NCI-H526 (cell line): ENCODE measurements around the gene ALG12.

ENCODE experiments used
- DNase-seq, 2 experiments: peaks; one replicate each; lab custom pipeline; 2025; lab: John Stamatoyannopoulos, UW

The ALG12 gene

GRCh38 chr22:49917974-49918910 lies at the start of gene ALG12, which contains the start of gene CRELD2:
Gene ALG12 (minus strand): TSS chr22:49918438. CDS start chr22:49913765, 4,673 bp downstream.
Gene CRELD2 (plus strand): TSS chr22:49918634. CDS start chr22:49918770, 136 bp downstream.
- peak; percentile 79 to 95 for DNase-seq

GRCh38 chr22:49967706-49968208 lies 49.5 kb upstream of the ALG12 start:
- DNase-seq, result no peak

- DNase-seq, result no peak
These were observed 48.8 kb upstream of the ALG12 start for GRCh38 chr22:49966774-49967705.

- DNase-seq, result no peak
These were observed 48.0 kb upstream of the ALG12 start for GRCh38 chr22:49966041-49966773.

GRCh38 chr22:49965091-49966040 lies 47.1 kb upstream of the ALG12 start:
- DNase-seq, result no peak

GRCh38 chr22:49964136-49965090 lies 46.2 kb upstream of the ALG12 start:
- no peak for DNase-seq

- no peak for DNase-seq
These were observed 45.4 kb upstream of the ALG12 start for GRCh38 chr22:49963647-49964026.

GRCh38 chr22:49962751-49963646 lies 44.8 kb upstream of the ALG12 start:
- no peak for DNase-seq

GRCh38 chr22:49962012-49962750 lies 43.9 kb upstream of the ALG12 start:
- peak in 1 of 2 experiments; percentile 57 for DNase-seq

- DNase-seq, result peak in 1 of 2 experiments; percentile 39
These were observed 43.4 kb upstream of the ALG12 start for GRCh38 chr22:49961601-49962011.

- peak in 1 of 2 experiments; percentile 39 for DNase-seq
These were observed 42.9 kb upstream of the ALG12 start for GRCh38 chr22:49961005-49961600.

GRCh38 chr22:49960159-49961004 lies 42.1 kb upstream of the ALG12 start, which contains the start of gene PIM3:
Gene PIM3 (plus strand): TSS chr22:49960772. CDS start chr22:49960948, 176 bp downstream.
- peak; percentile 78 to 94 for DNase-seq

GRCh38 chr22:49959782-49960158 lies 41.5 kb upstream of the ALG12 start:
- no peak for DNase-seq

- no peak for DNase-seq
These were observed 40.9 kb upstream of the ALG12 start for GRCh38 chr22:49958931-49959781.

- DNase-seq, result no peak
These were observed 40.2 kb upstream of the ALG12 start for GRCh38 chr22:49958366-49958921.
